Skeletal muscle satellite cell (primary cell): ENCODE results near the gene KRT39.

Experiments
- H3K27me3 ChIP-seq: 2 replicates; pipeline ENCODE4 v1.7.0; 2013; ENCODE audit warnings: low read length; ENCODE audit not compliant: control insufficient read depth, insufficient read depth
- H3K36me3 ChIP-seq: 2 replicates; pipeline ENCODE4 v1.7.0; 2013; ENCODE audit warnings: mild to moderate bottlenecking, control low read depth, low read length; ENCODE audit not compliant: insufficient read depth
- H3K4me1 ChIP-seq: 2 replicates; pipeline ENCODE4 v1.7.0; 2013; ENCODE audit warnings: low read length; ENCODE audit not compliant: control insufficient read depth, insufficient read depth
- H3K4me2 ChIP-seq: 2 replicates; pipeline ENCODE4 v1.7.0; 2013; ENCODE audit warnings: mild to moderate bottlenecking, low read length
- H3K4me3 ChIP-seq: 2 replicates; pipeline ENCODE4 v1.7.0; 2013; ENCODE audit warnings: low read length
- H3K9ac ChIP-seq: 2 replicates; pipeline ENCODE4 v1.7.0; 2013; ENCODE audit warnings: mild to moderate bottlenecking, low read depth, low read length, moderate library complexity
- H3K9me3 ChIP-seq: replicated peaks from 2 replicates; pipeline ENCODE4 v1.7.0; 2013; ENCODE audit warnings: mild to moderate bottlenecking, control low read depth, low read length

Gene KRT39

GRCh38 chr17:40953881-40954280 is 12.9 kb downstream of the KRT39 start:
- H3K9me3 ChIP-seq, result no peaks in the 10 kb centered on the region
- H3K4me1 ChIP-seq, result peaks cover 76% of the 10 kb centered on the region

GRCh38 chr17:40952661-40953060 is 14.1 kb downstream of the KRT39 start:
- Histone ChIP-seq H3K4me1 (peaks cover 66% of the 10 kb centered on the region), H3K27me3 (no peaks in the 10 kb centered on the region), H3K9ac (peak overlapping the region; percentile 76), H3K36me3 (no peaks in the 10 kb centered on the region), H3K9me3 (no peaks in the 10 kb centered on the region), H3K4me3 (no peak overlapping the region), H3K4me2 (no peak overlapping the region)

More at GRCh38 chr17:40953881-40954280, 12.9 kb downstream of the KRT39 start:
- Histone ChIP-seq H3K9ac (peak overlapping the region; percentile 76), H3K4me2 (peak overlapping the region; percentile 5), H3K27me3 (no peaks in the 10 kb centered on the region), H3K4me3 (no peak overlapping the region), H3K36me3 (no peaks in the 10 kb centered on the region)

DNA sequence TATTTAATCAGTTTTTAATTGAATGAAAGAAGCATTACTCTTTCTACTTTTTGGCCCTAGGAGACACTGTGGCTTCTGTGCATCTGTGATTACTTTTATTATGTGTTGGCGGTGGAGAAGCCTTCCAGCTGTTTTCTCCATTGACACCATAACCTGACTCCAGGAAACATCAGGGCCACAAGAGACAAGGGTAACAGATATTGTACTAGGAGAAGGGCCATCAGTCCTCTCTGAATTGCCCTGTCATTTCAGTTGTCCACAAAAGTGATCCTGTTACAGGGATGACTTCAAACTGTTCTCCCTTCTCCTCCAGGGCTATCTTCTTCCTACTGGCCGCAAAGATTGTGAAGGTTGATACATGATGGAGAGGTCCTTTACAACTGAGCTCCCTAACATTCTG is 14.6 kb downstream of the KRT39 start:
- no peak overlapping the region for H3K4me2 ChIP-seq
- peaks cover 60% of the 10 kb centered on the region for H3K4me1 ChIP-seq
- no peak overlapping the region for H3K4me3 ChIP-seq
- H3K9ac ChIP-seq, result peak overlapping the region; percentile 44
- H3K9me3 ChIP-seq, result no peaks in the 10 kb centered on the region
- no peaks in the 10 kb centered on the region for H3K36me3 ChIP-seq
- H3K27me3 ChIP-seq, result no peaks in the 10 kb centered on the region

GRCh38 chr17:40951011-40951622 is 15.6 kb downstream of the KRT39 start:
- no peaks in the 10 kb centered on the region for H3K9me3 ChIP-seq
- no peak overlapping the region for H3K9ac ChIP-seq
- H3K27me3 ChIP-seq, result no peaks in the 10 kb centered on the region
- no peaks in the 10 kb centered on the region for H3K36me3 ChIP-seq
- H3K4me1 ChIP-seq, result peaks cover 53% of the 10 kb centered on the region
- H3K4me3 ChIP-seq, result no peak overlapping the region
- H3K4me2 ChIP-seq, result no peak overlapping the region

DNA sequence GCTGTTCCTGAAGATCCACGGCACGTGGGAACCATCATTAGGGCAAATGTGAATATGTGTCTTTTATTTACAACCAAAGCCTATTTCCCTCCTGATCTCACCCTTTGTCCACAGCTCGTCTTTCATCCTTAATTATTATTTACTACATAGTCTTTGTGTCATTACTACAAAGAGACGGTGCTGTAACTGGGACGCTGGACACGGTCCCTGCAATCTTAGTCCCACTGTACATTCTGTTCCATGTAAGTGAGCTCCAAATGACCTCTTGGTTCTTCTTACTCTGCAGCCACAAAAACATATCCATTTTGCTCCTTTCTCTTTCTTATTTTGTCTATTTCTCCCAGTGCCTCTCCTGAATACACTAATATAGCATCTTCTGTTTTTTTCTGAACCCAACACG is 16.6 kb downstream of the KRT39 start:
- Histone ChIP-seq H3K27me3 (no peaks in the 10 kb centered on the region), H3K4me1 (peaks cover 43% of the 10 kb centered on the region), H3K9ac (no peak overlapping the region), H3K4me3 (no peak overlapping the region), H3K4me2 (no peak overlapping the region), H3K36me3 (no peaks in the 10 kb centered on the region), H3K9me3 (no peaks in the 10 kb centered on the region)

GRCh38 chr17:40949418-40949817 is 17.3 kb downstream of the KRT39 start:
- Histone ChIP-seq H3K4me2 (no peak overlapping the region), H3K27me3 (no peaks in the 10 kb centered on the region), H3K36me3 (no peaks in the 10 kb centered on the region), H3K9ac (no peak overlapping the region), H3K4me3 (no peak overlapping the region), H3K4me1 (peaks cover 36% of the 10 kb centered on the region), H3K9me3 (no peaks in the 10 kb centered on the region)

GRCh38 chr17:40947929-40948328 is 18.8 kb downstream of the KRT39 start:
- no peak overlapping the region for H3K4me2 ChIP-seq
- peaks cover 22% of the 10 kb centered on the region for H3K4me1 ChIP-seq
- H3K4me3 ChIP-seq, result no peak overlapping the region
- no peak overlapping the region for H3K9ac ChIP-seq
- no peaks in the 10 kb centered on the region for H3K9me3 ChIP-seq
- H3K36me3 ChIP-seq, result no peaks in the 10 kb centered on the region
- H3K27me3 ChIP-seq, result no peaks in the 10 kb centered on the region

DNA sequence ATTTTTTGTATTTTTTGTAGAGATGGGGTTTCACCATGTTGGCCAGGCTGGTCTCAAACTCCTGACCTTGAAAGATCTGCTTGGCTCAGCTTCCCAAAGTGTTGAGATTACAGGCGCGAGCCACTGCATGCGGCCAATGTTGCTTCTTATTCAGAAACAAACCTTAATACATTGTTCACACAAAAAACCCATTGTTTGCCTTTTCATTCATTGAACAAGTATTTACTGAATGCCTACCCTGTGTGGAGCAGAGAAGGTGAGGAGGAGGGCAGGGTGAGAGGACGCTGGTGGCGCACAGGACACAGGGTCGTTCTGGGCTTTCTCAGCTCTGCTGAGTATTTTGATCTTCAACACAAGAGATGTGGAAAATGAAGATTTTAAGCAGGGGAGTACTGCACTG is 21.3 kb downstream of the KRT39 start:
- H3K9ac ChIP-seq, result no peak overlapping the region
- H3K4me1 ChIP-seq, result peaks cover 6% of the 10 kb centered on the region
- no peak overlapping the region for H3K4me2 ChIP-seq
- H3K36me3 ChIP-seq, result no peaks in the 10 kb centered on the region
- H3K27me3 ChIP-seq, result no peaks in the 10 kb centered on the region
- H3K4me3 ChIP-seq, result no peak overlapping the region
- no peaks in the 10 kb centered on the region for H3K9me3 ChIP-seq

GRCh38 chr17:40944531-40944930 is 22.2 kb downstream of the KRT39 start:
- H3K4me2 ChIP-seq, result no peak overlapping the region
- no peaks in the 10 kb centered on the region for H3K27me3 ChIP-seq
- H3K36me3 ChIP-seq, result no peaks in the 10 kb centered on the region
- H3K4me1 ChIP-seq, result peaks cover 4% of the 10 kb centered on the region
- H3K4me3 ChIP-seq, result no peak overlapping the region
- no peak overlapping the region for H3K9ac ChIP-seq
- H3K9me3 ChIP-seq, result no peaks in the 10 kb centered on the region

GRCh38 chr17:40942553-40942952 is 24.2 kb downstream of the KRT39 start:
- H3K9ac ChIP-seq, result no peak overlapping the region
- H3K9me3 ChIP-seq, result no peaks in the 10 kb centered on the region
- peaks cover 5% of the 10 kb centered on the region for H3K4me1 ChIP-seq
- H3K36me3 ChIP-seq, result no peaks in the 10 kb centered on the region
- no peak overlapping the region for H3K4me3 ChIP-seq
- no peak overlapping the region for H3K4me2 ChIP-seq
- no peaks in the 10 kb centered on the region for H3K27me3 ChIP-seq

- no peaks in the 10 kb centered on the region for H3K36me3 ChIP-seq
- peaks cover 9% of the 10 kb centered on the region for H3K4me1 ChIP-seq
- no peaks in the 10 kb centered on the region for H3K9me3 ChIP-seq
- H3K9ac ChIP-seq, result no peak overlapping the region
- no peaks in the 10 kb centered on the region for H3K27me3 ChIP-seq
- H3K4me2 ChIP-seq, result no peak overlapping the region
- H3K4me3 ChIP-seq, result no peak overlapping the region
Measured at GRCh38 chr17:40940266-40940665, 26.5 kb downstream of the KRT39 start.

GRCh38 chr17:40938981-40939380 is 27.8 kb downstream of the KRT39 start:
- Histone ChIP-seq H3K27me3 (no peaks in the 10 kb centered on the region), H3K4me3 (no peak overlapping the region), H3K36me3 (no peaks in the 10 kb centered on the region), H3K9me3 (no peaks in the 10 kb centered on the region), H3K9ac (no peak overlapping the region), H3K4me2 (no peak overlapping the region), H3K4me1 (peaks cover 9% of the 10 kb centered on the region)
